Endothelial cell of umbilical vein (primary cell): ENCODE results near the gene CREBL2. TPM values are rescaled to one million over a fixed set of nuclear protein-coding genes. Genes with fewer than 3 reads are reported as not detected.
A peak's percentile ranks its signal among the peaks of the same experiment; 100 is the strongest.
"Not testable (repeated sequence)": the region's sequence is repeated elsewhere in the genome, so short reads cannot be mapped to it uniquely, and the experiment has no call there.

Experiments
- BruUV-seq: library from RNA; stranded (reverse); fragments of 400-500 nt; replicated peaks from 2 replicates; lab custom pipeline; 2021; lab: Mats Ljungman, UMichigan
- CTCF ChIA-PET: fragments of 300-600, 350-600 bp; sonication (Branson Sonifier 250); formaldehyde crosslinking; loops from one replicate; lab custom pipeline; 2021; ENCODE audit warnings: antibody characterized with exemption, inconsistent platforms; lab: Charles Lee
- POLR2A ChIA-PET: fragments of 300-600, 350-600 bp; sonication (Branson Sonifier 250); formaldehyde crosslinking; loops from one replicate; lab custom pipeline; 2021; ENCODE audit warnings: antibody characterized with exemption, inconsistent platforms; lab: Charles Lee
- DNase-seq: peaks from one replicate; pipeline ENCODE4 v3.0.0-alpha.2; 2011; ENCODE audit warnings: low read depth, low spot score
- FAIRE-seq: peaks from 2 replicates; lab custom pipeline; 2011; peaks lifted over from hg19 to GRCh38; lab: Jason Lieb, UNC
- H2AFZ ChIP-seq: 2 replicates; pipeline ENCODE4 v1.6.0; 2012; ENCODE audit warnings: low read depth, low read length, control low read depth, inconsistent platforms
- H3K27ac ChIP-seq: 2 replicates; pipeline ENCODE4 v1.5.1; 2011; ENCODE audit warnings: low read depth, mild to moderate bottlenecking, control low read depth, low read length, moderate library complexity; ENCODE audit not compliant: insufficient read depth
- H3K27me3 ChIP-seq, 2 experiments: 2 replicates each; pipeline versions ENCODE4 v1.6.0 to v1.6.1; 2011; ENCODE audit warnings: low read length in 2 of 2, mixed read lengths in 1 of 2; ENCODE audit not compliant: control insufficient read depth in 2 of 2, insufficient read depth in 2 of 2
- H3K36me3 ChIP-seq, 2 experiments: 2 replicates in 1 of 2; 3 replicates in 1 of 2; pipeline ENCODE4 v1.5.1; 2011; ENCODE audit warnings: low read length in 2 of 2, mild to moderate bottlenecking in 1 of 2, moderate library complexity in 1 of 2; ENCODE audit not compliant: control insufficient read depth in 2 of 2, insufficient read depth in 2 of 2; ENCODE audit errors: extremely low read depth in 1 of 2
- H3K4me1 ChIP-seq: 3 replicates; pipeline ENCODE4 v1.5.1; 2011; ENCODE audit warnings: mild to moderate bottlenecking, low read length; ENCODE audit not compliant: control insufficient read depth, insufficient read depth; ENCODE audit errors: extremely low read depth
- H3K4me2 ChIP-seq: 2 replicates; pipeline ENCODE4 v1.6.1; 2011; ENCODE audit warnings: low read length, control low read depth, mixed read lengths; ENCODE audit not compliant: insufficient read depth
- H3K4me3 ChIP-seq, 3 experiments: fragments of 200-600 bp in 1 of 3; sonication (generic), shearing (Covaris generic) in 1 of 3; replicated peaks in 1 of 3; 2 replicates each; pipeline ENCODE4 v1.5.1; 2011 to 2016; ENCODE audit warnings: control low read depth in 3 of 3, low read length in 3 of 3, mild to moderate bottlenecking in 2 of 3, inconsistent platforms in 1 of 3, low read depth in 1 of 3, moderate library complexity in 1 of 3; ENCODE audit not compliant: insufficient read depth in 1 of 3
- H3K79me2 ChIP-seq: 2 replicates; pipeline ENCODE4 v1.6.0; 2012; ENCODE audit warnings: low read length, inconsistent platforms; ENCODE audit not compliant: control insufficient read depth, insufficient read depth
- H3K9ac ChIP-seq: replicated peaks from 2 replicates; pipeline ENCODE3; 2011; ENCODE audit warnings: low read length, control low read depth; ENCODE audit not compliant: insufficient read depth; ENCODE audit errors: extremely low read depth
- H3K9me1 ChIP-seq: replicated peaks from 3 replicates; pipeline ENCODE4 v1.6.0; 2011; ENCODE audit warnings: mild to moderate bottlenecking, low read length; ENCODE audit not compliant: control insufficient read depth, insufficient read depth; ENCODE audit errors: extremely low read depth
- H3K9me3 ChIP-seq: replicated peaks from 2 replicates; pipeline ENCODE4 v1.5.1; 2012; ENCODE audit warnings: low read length, inconsistent platforms; ENCODE audit not compliant: control insufficient read depth, insufficient read depth
- H4K20me1 ChIP-seq: replicated peaks from 2 replicates; pipeline ENCODE3; 2011; ENCODE audit warnings: mild to moderate bottlenecking, low read length; ENCODE audit not compliant: control insufficient read depth, insufficient read depth; ENCODE audit errors: extremely low read depth
- FOS ChIP-seq: IDR thresholded peaks from 2 replicates; pipeline ENCODE4 v1.6.1; 2011; ENCODE audit warnings: mild to moderate bottlenecking, low read length, moderate library complexity, borderline replicate concordance; ENCODE audit not compliant: insufficient read depth
- dilution Hi-C: fragments of 300-500 bp; cut with MboI; formaldehyde crosslinking; loops from one replicate; pipeline ENCODE4 v1.15.0; 2019; ENCODE audit warnings: low sequenced_read_pairs; ENCODE audit not compliant: extremely low pct_ligation_motif_present
- intact Hi-C: fragments of 100-400 bp; cut with micrococcal nuclease; formaldehyde crosslinking; loops from one replicate; pipeline ENCODE4 v1.10.0; 2022
- polyA plus RNA-seq, 4 experiments: library from polyadenylated mRNA; depleted of rRNA in 3 of 4; stranded (reverse) in 3 of 4; unstranded in 1 of 4; fragments of >200 nt; gene quantifications; 2 replicates each; pipeline versions ENCODE4 v1.2.1 to v1.2.3, GENCODE V29; 2011 to 2012; ENCODE audit warnings: missing spikeins in 1 of 4
- total RNA-seq: library from RNA; stranded (reverse); gene quantifications from 2 replicates; pipeline ENCODE4 v1.2.3, GENCODE V29; 2021
- TF ChIP-seq, protein P1 (sequence below), 2 donors: IDR thresholded peaks; 1 replicate in 1 of 2; 2 replicates in 1 of 2; pipeline ENCODE4 v1.5.1; 2011; ENCODE audit warnings: low read length in 2 of 2, mild to moderate bottlenecking in 2 of 2, moderate library complexity in 2 of 2, control low read depth in 1 of 2, inconsistent platforms in 1 of 2, low read depth in 1 of 2; ENCODE audit not compliant: insufficient read depth in 1 of 2; ENCODE audit errors: extremely low read depth in 1 of 2

CREBL2 gene
- total and polyA plus RNA-seq, 2 donors (not counting 3 experiments of a cell fraction or from before 2014, with no cell fraction given), result 10.5 to 19.4 TPM

DNA sequence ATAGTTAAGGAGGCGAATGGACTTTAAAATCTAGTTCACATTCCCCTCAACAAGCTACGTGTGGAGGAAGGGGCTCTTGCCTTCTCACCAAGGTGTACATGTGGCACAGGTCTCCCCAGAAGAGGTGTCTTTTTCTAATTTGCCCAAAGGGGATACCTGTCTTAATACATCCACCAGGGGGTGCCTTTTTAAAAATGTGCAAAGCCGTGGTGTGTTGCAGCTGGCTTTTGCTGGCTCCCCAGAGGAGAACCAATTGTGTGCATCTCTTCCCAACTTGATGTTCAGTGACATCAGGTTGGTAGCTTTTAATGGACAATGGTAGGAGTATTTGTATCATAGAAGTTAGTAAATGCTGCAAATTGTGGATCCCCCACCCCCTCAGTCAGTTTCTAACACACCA, 33.8 kb downstream of the CREBL2 start:
- intact Hi-C loops (loop anchor here (1.0 kb wide), 1 partner anchor 59 kb away; no protein-coding TSS in a partner anchor), dilution Hi-C loops (no loop called here)
- Histone ChIP-seq H3K9me3 (no peaks in the 10 kb centered on the region), H3K4me1 (no peaks in the 10 kb centered on the region), H3K4me2 (no peak overlapping the region), H3K9me1 (no peaks in the 10 kb centered on the region), H3K27me3 (no peaks in the 10 kb centered on the region), H3K4me3 (no peak overlapping the region), H3K27ac (no peak overlapping the region), H3K36me3 (peaks cover 2 to 6% of the 10 kb centered on the region in 2 experiments), H3K79me2 (no peaks in the 10 kb centered on the region), H4K20me1 (no peaks in the 10 kb centered on the region), H3K9ac (no peak overlapping the region), H2AFZ (no peak overlapping the region)
- DNase-seq, result peak; percentile 6
- CTCF ChIA-PET, result interaction anchor here (0.8 to 3.0 kb wide), 11 partner anchors 10 to 349 kb away, joined by 3 to 14 read pairs (median 4); no protein-coding TSS in a partner anchor
- TF ChIP-seq, protein P1, sequence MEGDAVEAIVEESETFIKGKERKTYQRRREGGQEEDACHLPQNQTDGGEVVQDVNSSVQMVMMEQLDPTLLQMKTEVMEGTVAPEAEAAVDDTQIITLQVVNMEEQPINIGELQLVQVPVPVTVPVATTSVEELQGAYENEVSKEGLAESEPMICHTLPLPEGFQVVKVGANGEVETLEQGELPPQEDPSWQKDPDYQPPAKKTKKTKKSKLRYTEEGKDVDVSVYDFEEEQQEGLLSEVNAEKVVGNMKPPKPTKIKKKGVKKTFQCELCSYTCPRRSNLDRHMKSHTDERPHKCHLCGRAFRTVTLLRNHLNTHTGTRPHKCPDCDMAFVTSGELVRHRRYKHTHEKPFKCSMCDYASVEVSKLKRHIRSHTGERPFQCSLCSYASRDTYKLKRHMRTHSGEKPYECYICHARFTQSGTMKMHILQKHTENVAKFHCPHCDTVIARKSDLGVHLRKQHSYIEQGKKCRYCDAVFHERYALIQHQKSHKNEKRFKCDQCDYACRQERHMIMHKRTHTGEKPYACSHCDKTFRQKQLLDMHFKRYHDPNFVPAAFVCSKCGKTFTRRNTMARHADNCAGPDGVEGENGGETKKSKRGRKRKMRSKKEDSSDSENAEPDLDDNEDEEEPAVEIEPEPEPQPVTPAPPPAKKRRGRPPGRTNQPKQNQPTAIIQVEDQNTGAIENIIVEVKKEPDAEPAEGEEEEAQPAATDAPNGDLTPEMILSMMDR (IDR thresholded peaks at IDR 0.05; ENCODE audit: extremely low read depth in 1 of 2, insufficient read depth in 1 of 2, low read depth in 1 of 2, low read length in 2 of 2), result peak; percentile 32 to 46
- TF ChIP-seq FOS, result no peak
- no peak for FAIRE-seq
- no TSS peak for BruUV-seq
- POLR2A ChIA-PET, result no interaction called here

DNA sequence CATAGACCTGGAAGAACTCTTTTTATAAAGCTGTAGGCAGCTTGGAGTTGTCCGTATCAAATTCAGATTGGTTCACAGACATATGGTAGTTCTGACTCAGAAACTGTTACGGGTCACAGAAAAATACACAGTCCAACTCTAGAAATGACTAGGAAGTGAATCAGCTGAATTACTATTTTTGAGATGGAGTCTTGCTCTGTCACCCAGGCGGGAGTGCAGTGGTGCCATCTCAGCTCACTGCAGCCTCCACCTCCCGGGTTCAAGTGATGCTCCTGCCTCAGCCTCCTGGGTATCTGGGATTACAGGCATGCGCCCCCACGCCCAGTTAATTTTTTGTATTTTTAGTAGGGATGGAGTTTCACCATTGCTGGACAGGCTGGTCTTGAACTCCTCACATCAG, 34.3 kb downstream of the CREBL2 start:
- intact Hi-C loops, result loop anchor here (1.0 kb wide), 1 partner anchor 58 kb away; no protein-coding TSS in a partner anchor
- H2AFZ ChIP-seq, H3K9me1 ChIP-seq, H4K20me1 ChIP-seq, H3K27me3 ChIP-seq, POLR2A ChIA-PET, H3K4me3 ChIP-seq, H3K9me3 ChIP-seq, H3K9ac ChIP-seq, dilution Hi-C loops, H3K27ac ChIP-seq, H3K4me2 ChIP-seq, DNase-seq, H3K36me3 ChIP-seq, FAIRE-seq, BruUV-seq, H3K79me2 ChIP-seq, H3K4me1 ChIP-seq: not testable (repeated sequence)
- CTCF ChIA-PET, result interaction anchor here (0.8 to 3.0 kb wide), 10 partner anchors 10 to 349 kb away, joined by 3 to 14 read pairs (median 4); no protein-coding TSS in a partner anchor
